Renal cortical epithelial cell (primary cell): ENCODE results near the gene ROM1. TPM values are rescaled to one million over a fixed set of nuclear protein-coding genes. Genes with fewer than 3 reads are reported as not detected.
A peak's percentile ranks its signal among the peaks of the same experiment; 100 is the strongest.
"Not testable (repeated sequence)": the region's sequence is repeated elsewhere in the genome, so short reads cannot be mapped to it uniquely, and the experiment has no call there.

Experiments
- DNase-seq: peaks from one replicate; pipeline ENCODE4 v3.0.0-alpha.2; 2011; ENCODE audit warnings: low read depth
- total RNA-seq: library from RNA; depleted of rRNA; stranded (reverse); fragments of >200 nt; gene quantifications from 2 replicates; pipeline ENCODE4 v1.2.3, GENCODE V29; 2014

The ROM1 gene
- total RNA-seq, 1 donor from 2014 or later = 2.5 TPM

GRCh38 chr11:62648967-62649364 is 35.9 kb downstream of the ROM1 start:
- DNase-seq = no peak

GRCh38 chr11:62649486-62649885 is 36.4 kb downstream of the ROM1 start:
- DNase-seq = no peak

GRCh38 chr11:62650283-62650682 is 37.2 kb downstream of the ROM1 start:
- not testable (repeated sequence) for DNase-seq

GRCh38 chr11:62652161-62653006 is 39.3 kb downstream of the ROM1 start:
- DNase-seq = no peak

- DNase-seq = no peak
Observed at GRCh38 chr11:62654297-62654696, 41.2 kb downstream of the ROM1 start.

GRCh38 chr11:62656796-62657429 is 43.9 kb downstream of the ROM1 start:
- DNase-seq = no peak

- DNase-seq = peak; percentile 71
Observed at GRCh38 chr11:62664405-62665074, 51.5 kb downstream of the ROM1 start.

Other genes with a start within 250 kb of the ROM1 start
- not detected in 2 replicates for gene SCGB1A1, start 194.2 kb upstream of the ROM1 start, total RNA-seq
- 409 and 1,601 TPM in 2 replicates for gene AHNAK, start 66.5 kb upstream of the ROM1 start, total RNA-seq
- 1,513 and 1,623 TPM in 2 replicates for gene EEF1G, start 39.4 kb upstream of the ROM1 start, total RNA-seq
- 5.9 and 12.7 TPM in 2 replicates for gene TUT1, start 21.7 kb upstream of the ROM1 start, total RNA-seq
- 121 and 212 TPM in 2 replicates for gene MTA2, start 11.4 kb upstream of the ROM1 start, total RNA-seq
- 14.9 and 29.7 TPM in 2 replicates for gene EML3, start 482 bp upstream of the ROM1 start, total RNA-seq
- 37.2 and 39.6 TPM in 2 replicates for gene B3GAT3, start 8.7 kb downstream of the ROM1 start, total RNA-seq
- 146 and 347 TPM in 2 replicates for gene GANAB, start 33.4 kb downstream of the ROM1 start, total RNA-seq
- 28.1 and 33.8 TPM in 2 replicates for gene INTS5, start 40.0 kb downstream of the ROM1 start, total RNA-seq
- 20.8 and 33.9 TPM in 2 replicates for gene C11orf98, start 52.0 kb downstream of the ROM1 start, total RNA-seq
- 3.6 and 13.5 TPM in 2 replicates for gene CSKMT, start 52.1 kb downstream of the ROM1 start, total RNA-seq
- gene UQCC3, start 58.4 kb downstream of the ROM1 start, total RNA-seq = 4.1 and 6.1 TPM in 2 replicates
- gene LBHD1, start 59.0 kb downstream of the ROM1 start, total RNA-seq = 3.9 and 5.0 TPM in 2 replicates
- 97.6 and 105 TPM in 2 replicates for gene UBXN1, start 65.8 kb downstream of the ROM1 start, total RNA-seq
- gene LRRN4CL, start 76.3 kb downstream of the ROM1 start, total RNA-seq = 0.17 and 0.25 TPM in 2 replicates
- 47.8 and 50.4 TPM in 2 replicates for gene BSCL2, start 94.2 kb downstream of the ROM1 start, total RNA-seq
- not detected in 2 replicates for gene GNG3, start 94.4 kb downstream of the ROM1 start, total RNA-seq
- 4.3 and 18.4 TPM in 2 replicates for gene HNRNPUL2, start 114.2 kb downstream of the ROM1 start, total RNA-seq
- gene TTC9C, start 115.2 kb downstream of the ROM1 start, total RNA-seq = 25.0 and 25.1 TPM in 2 replicates
- 8.7 and 11.8 TPM in 2 replicates for gene ZBTB3, start 140.9 kb downstream of the ROM1 start, total RNA-seq
- gene POLR2G, start 148.3 kb downstream of the ROM1 start, total RNA-seq = 46.0 and 78.3 TPM in 2 replicates
- gene TAF6L, start 158.1 kb downstream of the ROM1 start, total RNA-seq = 15.1 and 20.7 TPM in 2 replicates
- gene TMEM179B, start 174.1 kb downstream of the ROM1 start, total RNA-seq = 26.6 and 46.4 TPM in 2 replicates
- 15.1 and 29.3 TPM in 2 replicates for gene TMEM223, start 178.7 kb downstream of the ROM1 start, total RNA-seq
- 7.6 and 50.3 TPM in 2 replicates for gene NXF1, start 192.2 kb downstream of the ROM1 start, total RNA-seq
- gene STX5, start 218.8 kb downstream of the ROM1 start, total RNA-seq = 23.1 and 38.8 TPM in 2 replicates
- gene TEX54, start 219.6 kb downstream of the ROM1 start, total RNA-seq = not detected in 2 replicates
- 42.8 and 59.9 TPM in 2 replicates for gene WDR74, start 226.3 kb downstream of the ROM1 start, total RNA-seq